Heart left ventricle (tissue), 16 donors: ENCODE measurements around the gene PACRG. TPM values are rescaled to one million over a fixed set of nuclear protein-coding genes. Genes with fewer than 3 reads are reported as not detected.
A peak's percentile ranks its signal among the peaks of the same experiment; 100 is the strongest.

ENCODE experiments used
- ATAC-seq, 4 donors: fragments of 200-7000 bp; cut with Tn5 transposase; one replicate each; pipeline ENCODE4 v1.9.1; 2020 to 2022; ENCODE audit warnings: moderate library complexity in 4 of 4, mild to moderate bottlenecking in 3 of 4, moderate number of reproducible peaks in 1 of 4
- DNase-seq, 5 donors: peaks; one replicate each; pipeline ENCODE4 v3.0.0-alpha.2; 2020
- H3K27ac ChIP-seq, 12 donors: fragments of 200-600 bp; sonication (generic) in 4 of 12; one replicate each; pipeline versions ENCODE4 v1.5.0 to v1.8.0; 2016 to 2022; ENCODE audit warnings: mild to moderate bottlenecking in 2 of 12
- H3K27me3 ChIP-seq, 9 donors: fragments of 200-600 bp; sonication (generic) in 2 of 9; one replicate each; pipeline versions ENCODE4 v1.5.1 to v1.8.0; 2016 to 2022; ENCODE audit warnings: mild to moderate bottlenecking in 3 of 9
- H3K36me3 ChIP-seq, 9 donors: fragments of 200-600 bp; sonication (generic) in 2 of 9; one replicate each; pipeline versions ENCODE4 v1.5.0 to v1.8.0; 2018 to 2022; ENCODE audit warnings: mild to moderate bottlenecking in 2 of 9
- H3K4me1 ChIP-seq, 12 donors: fragments of 200-600 bp; sonication (generic) in 4 of 12; one replicate each; pipeline versions ENCODE4 v1.5.0 to v1.8.0; 2016 to 2022; ENCODE audit warnings: mild to moderate bottlenecking in 3 of 12
- H3K4me3 ChIP-seq, 12 donors: fragments of 200-600 bp; sonication (generic) in 4 of 12; one replicate each; pipeline versions ENCODE4 v1.5.0 to v1.8.0; 2017 to 2022; ENCODE audit warnings: mild to moderate bottlenecking in 9 of 12, moderate library complexity in 4 of 12
- H3K9me3 ChIP-seq, 12 donors: fragments of 200-600 bp; sonication (generic) in 4 of 12; one replicate each; pipeline versions ENCODE4 v1.5.0 to v1.8.0; 2016 to 2022; ENCODE audit warnings: mild to moderate bottlenecking in 1 of 12
- POLR2A ChIP-seq, 2 donors: fragments of 450-650 bp; IDR thresholded peaks; one replicate each; pipeline ENCODE4 v1.6.1; 2017; ENCODE audit warnings: antibody characterized with exemption in 2 of 2, mild to moderate bottlenecking in 2 of 2, moderate library complexity in 2 of 2
- WGBS, 4 donors: extraction: QIAGEN DNeasy Blood & Tissue Kit in 2 of 4; methylation state at CpG; one replicate each; pipeline versions ENCODE4 v1.1.5 to v1.1.7; 2013 to 2018; 5-methylcytosine and 5-hydroxymethylcytosine counted together
- intact Hi-C, 10 donors: fragments of 100-400 bp; cut with DNase I; formaldehyde crosslinking; loops; one replicate each; pipeline versions ENCODE4 v1.11.1 to v1.14.2; 2022
- polyA plus RNA-seq, 2 donors: library from polyadenylated mRNA; stranded (reverse); fragments of 200-250 nt; gene quantifications; one replicate each; pipeline ENCODE4 v1.2.3, GENCODE V29; 2013
- total RNA-seq, 9 donors: library from RNA; depleted of rRNA in 2 of 9; stranded (reverse); fragments of >200 nt in 2 of 9; fragmentation: NEBNext Ultra II Directional in 3 of 9; extraction: Animal tissue kit (Norgen Biotek cat#: 25700) in 3 of 9; gene quantifications; one replicate each; pipeline versions ENCODE4 v1.1.0 to v1.2.4, GENCODE V29; 2016 to 2023
- TF ChIP-seq, protein P1 (sequence below), 12 donors: fragments of 200-600 bp; sonication (generic) in 4 of 12; IDR thresholded peaks; one replicate each; pipeline versions ENCODE4 v1.5.0 to v1.8.0; 2018 to 2022; ENCODE audit warnings: antibody characterized with exemption in 12 of 12, mild to moderate bottlenecking in 5 of 12
- donor health status: ischemic (EF 13 %, LVEDD 7.1; RV severe dilation, severe dysfunction).
- donor health status: healthy with polysubstance abuse.
- donor health status: DM: no; HTN: yes; CAD: no.
- donor health status: DM: no; HTN: no; CAD: no.
- donor health status: ischemic (EF 25% LVEDD 6.9; RV normal size, moderate dysfunction).
- donor health status: ischemic (EF 25% LVEDD 5.7; RV mildly dilated, moderate dysfunction).
- donor health status: healthy.
- donor health status: DM: yes; HTN: yes; CAD: no.
- donor health status: ischemic (EF 35%, LVEDD 5.7; RV mildly dilated, moderate dysfunction).
- donor health status: nonischemic (EF 11% LVEDD 7.7; RV severe dilation, severe dysfunction).
- donor health status: DM: yes; HTN: yes; CAD: no.
- donor health status: PGD.
- donor health status: ischemic (EF 29% LVEDD 5.4; RV normal size, mild dysfunction).
- donor health status: nonischemic (EF 23%, LVEDD 6.1; RV moderate dilation, normal function).

PACRG gene
- total and polyA plus RNA-seq, 11 donors = 2.0 to 83.3 (median 11.8) TPM

GRCh38 chr6:162960679-162961457 is 233.1 kb downstream of the PACRG start:
- Histone ChIP-seq H3K27me3 (no peaks in the 10 kb centered on the region), H3K9me3 (no peaks in the 10 kb centered on the region), H3K4me1 (peaks cover 0 to 12% (median 3%) of the 10 kb centered on the region in 12 donors), H3K36me3 (no peaks in the 10 kb centered on the region), H3K4me3 (no peak overlapping the region), H3K27ac (no peak overlapping the region)
- TF ChIP-seq, protein P1, sequence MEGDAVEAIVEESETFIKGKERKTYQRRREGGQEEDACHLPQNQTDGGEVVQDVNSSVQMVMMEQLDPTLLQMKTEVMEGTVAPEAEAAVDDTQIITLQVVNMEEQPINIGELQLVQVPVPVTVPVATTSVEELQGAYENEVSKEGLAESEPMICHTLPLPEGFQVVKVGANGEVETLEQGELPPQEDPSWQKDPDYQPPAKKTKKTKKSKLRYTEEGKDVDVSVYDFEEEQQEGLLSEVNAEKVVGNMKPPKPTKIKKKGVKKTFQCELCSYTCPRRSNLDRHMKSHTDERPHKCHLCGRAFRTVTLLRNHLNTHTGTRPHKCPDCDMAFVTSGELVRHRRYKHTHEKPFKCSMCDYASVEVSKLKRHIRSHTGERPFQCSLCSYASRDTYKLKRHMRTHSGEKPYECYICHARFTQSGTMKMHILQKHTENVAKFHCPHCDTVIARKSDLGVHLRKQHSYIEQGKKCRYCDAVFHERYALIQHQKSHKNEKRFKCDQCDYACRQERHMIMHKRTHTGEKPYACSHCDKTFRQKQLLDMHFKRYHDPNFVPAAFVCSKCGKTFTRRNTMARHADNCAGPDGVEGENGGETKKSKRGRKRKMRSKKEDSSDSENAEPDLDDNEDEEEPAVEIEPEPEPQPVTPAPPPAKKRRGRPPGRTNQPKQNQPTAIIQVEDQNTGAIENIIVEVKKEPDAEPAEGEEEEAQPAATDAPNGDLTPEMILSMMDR (IDR thresholded peaks at IDR 0.05) = no peak
- no peak for TF ChIP-seq POLR2A (IDR thresholded peaks at IDR 0.05)
- ATAC-seq (no peak), DNase-seq (no peak)
- intact Hi-C loops = no loop called here
- 73 to 90% (median 80%) methylated on average over 3 of the region's 3 CpGs for WGBS, 4 donors

- H3K27ac ChIP-seq = no peak overlapping the region
- no peak for DNase-seq
- H3K4me1 ChIP-seq = peaks cover 0 to 12% (median 3%) of the 10 kb centered on the region in 12 donors
- intact Hi-C loops = no loop called here
- no peak for TF ChIP-seq POLR2A (IDR thresholded peaks at IDR 0.05)
- TF ChIP-seq, protein P1 (IDR thresholded peaks at IDR 0.05) = no peak
- no peaks in the 10 kb centered on the region for H3K36me3 ChIP-seq
- no peak for ATAC-seq
- H3K9me3 ChIP-seq = no peaks in the 10 kb centered on the region
- H3K4me3 ChIP-seq = no peak overlapping the region
- H3K27me3 ChIP-seq = no peaks in the 10 kb centered on the region
Observed at GRCh38 chr6:162962093-162962492, 234.3 kb downstream of the PACRG start.

- 72 to 78% (median 77%) methylated on average over 1 of the region's 1 CpG for WGBS, 4 donors
- no peaks in the 10 kb centered on the region for H3K36me3 ChIP-seq
- H3K4me1 ChIP-seq = peaks cover 0 to 10% (median 3%) of the 10 kb centered on the region in 12 donors
- intact Hi-C loops = no loop called here
- TF ChIP-seq, protein P1 (IDR thresholded peaks at IDR 0.05) = no peak
- no peak for TF ChIP-seq POLR2A (IDR thresholded peaks at IDR 0.05)
- H3K9me3 ChIP-seq = no peaks in the 10 kb centered on the region
- no peak overlapping the region for H3K4me3 ChIP-seq
- DNase-seq = no peak
- H3K27ac ChIP-seq = no peak overlapping the region
- H3K27me3 ChIP-seq = no peaks in the 10 kb centered on the region
- ATAC-seq = no peak
Observed at GRCh38 chr6:162963861-162964260, 236.1 kb downstream of the PACRG start.

GRCh38 chr6:162964488-162965140 is 236.8 kb downstream of the PACRG start:
- ATAC-seq = peak; percentile 81 to 96 (median 92)
- intact Hi-C loops = no loop called here
- Histone ChIP-seq H3K27me3 (no peaks in the 10 kb centered on the region), H3K9me3 (no peaks in the 10 kb centered on the region), H3K4me1 (peaks cover 0 to 10% (median 3%) of the 10 kb centered on the region in 12 donors), H3K36me3 (no peaks in the 10 kb centered on the region), H3K27ac (no peak overlapping the region), H3K4me3 (no peak overlapping the region)
- TF ChIP-seq POLR2A (IDR thresholded peaks at IDR 0.05) = no peak
- TF ChIP-seq, protein P1 (IDR thresholded peaks at IDR 0.05) = no peak
- WGBS, 4 donors = 16 to 26% (median 18%) methylated on average over 6 of the region's 6 CpGs
- DNase-seq = peak; percentile 42 to 78 (median 60)
